ENCODE measurements around the gene RNF135. TPM values are rescaled to one million over a fixed set of nuclear protein-coding genes. Genes with fewer than 3 reads are reported as not detected.
A peak's percentile ranks its signal among the peaks of the same experiment; 100 is the strongest.
"Not testable (repeated sequence)": the region's sequence is repeated elsewhere in the genome, so short reads cannot be mapped to it uniquely, and the experiment has no call there.

Gene RNF135
- total RNA-seq, 1 experiment from 2014 or later: 10.4 TPM

DNA sequence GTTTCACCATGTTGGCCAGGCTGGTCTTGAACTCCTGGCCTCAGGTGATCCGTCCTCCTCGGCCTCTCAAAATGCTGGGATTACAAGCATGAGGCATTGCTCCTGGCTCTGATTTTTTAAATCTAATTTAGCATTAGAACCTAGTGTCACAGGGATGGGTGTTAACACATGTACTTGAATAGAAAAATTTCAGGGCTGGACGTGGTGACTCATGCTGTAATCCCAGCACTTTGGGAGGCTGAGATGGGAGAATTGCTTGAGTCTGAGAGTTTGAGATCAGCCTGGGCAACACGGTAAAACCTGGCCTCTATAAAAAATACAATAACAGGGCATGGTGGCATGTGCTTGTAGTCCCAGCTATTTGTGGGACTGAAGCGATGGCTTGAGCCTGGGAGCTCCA lies 6.0 kb upstream of the RNF135 start:
- CTCF ChIA-PET: no interaction called here
- no peak for ATAC-seq
- DNase-seq: peak; percentile 2

DNA sequence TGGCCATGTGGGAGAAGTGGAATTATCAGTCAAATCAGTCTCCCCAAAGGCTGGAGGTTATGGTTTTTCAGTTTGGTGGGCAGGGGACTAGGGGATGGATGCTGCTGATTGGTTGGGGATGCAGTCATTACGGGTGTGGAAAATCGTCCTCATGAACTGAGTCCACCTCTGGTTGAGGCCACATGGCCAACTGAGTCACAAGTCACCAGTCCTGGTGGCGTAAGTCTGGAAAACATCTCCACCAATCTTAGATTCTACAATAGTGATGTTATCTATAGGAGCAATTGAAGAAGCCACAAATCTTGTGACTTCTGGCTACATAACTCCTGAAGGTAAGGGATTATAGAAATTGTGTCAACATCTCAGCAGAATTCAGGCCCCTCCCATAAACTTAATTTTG lies 5.2 kb upstream of the RNF135 start:
- DNase-seq (no peak), ATAC-seq (no peak)
- Histone ChIP-seq H3K4me2 (ENCODE audit: low read length) (no peak overlapping the region), H3K4me1 (ENCODE audit: insufficient read depth, low read length) (no peaks in the 10 kb centered on the region), H3K36me3 (ENCODE audit: low read depth, low read length) (no peaks in the 10 kb centered on the region), H4K20me1 (ENCODE audit: low read length) (no peaks in the 10 kb centered on the region), H3K9me2 (replicated peaks; ENCODE audit: low read length) (no peaks in the 10 kb centered on the region), H2AFZ (ENCODE audit: low read length) (no peak overlapping the region), H3K27ac (ENCODE audit: low read length) (no peak overlapping the region), H3K9me3 (ENCODE audit: low read length) (no peaks in the 10 kb centered on the region), H3K4me3 (ENCODE audit: low read length) (no peak overlapping the region), H3F3A (ENCODE audit: low read length, unreplicated experiment) (no peaks in the 10 kb centered on the region), H3K9ac (ENCODE audit: low read length) (no peak overlapping the region), H3K27me3 (ENCODE audit: low read length) (no peaks in the 10 kb centered on the region), H3K79me2 (ENCODE audit: low read length) (no peaks in the 10 kb centered on the region)
- intact Hi-C loops (cut with micrococcal nuclease): no loop called here
- ChIA-PET POLR2A (ENCODE audit: unreplicated experiment) (no interaction called here), CTCF (no interaction called here)
- BruUV-seq (replicated peaks): no TSS peak
- TF ChIP-seq EZH2phosphoT487 (IDR thresholded peaks at IDR 0.05; ENCODE audit: borderline replicate concordance, low read length) (no peak), EZH2 (IDR thresholded peaks at IDR 0.05; ENCODE audit: low read length, unreplicated experiment) (no peak)
- TF ChIP-seq, protein P1, sequence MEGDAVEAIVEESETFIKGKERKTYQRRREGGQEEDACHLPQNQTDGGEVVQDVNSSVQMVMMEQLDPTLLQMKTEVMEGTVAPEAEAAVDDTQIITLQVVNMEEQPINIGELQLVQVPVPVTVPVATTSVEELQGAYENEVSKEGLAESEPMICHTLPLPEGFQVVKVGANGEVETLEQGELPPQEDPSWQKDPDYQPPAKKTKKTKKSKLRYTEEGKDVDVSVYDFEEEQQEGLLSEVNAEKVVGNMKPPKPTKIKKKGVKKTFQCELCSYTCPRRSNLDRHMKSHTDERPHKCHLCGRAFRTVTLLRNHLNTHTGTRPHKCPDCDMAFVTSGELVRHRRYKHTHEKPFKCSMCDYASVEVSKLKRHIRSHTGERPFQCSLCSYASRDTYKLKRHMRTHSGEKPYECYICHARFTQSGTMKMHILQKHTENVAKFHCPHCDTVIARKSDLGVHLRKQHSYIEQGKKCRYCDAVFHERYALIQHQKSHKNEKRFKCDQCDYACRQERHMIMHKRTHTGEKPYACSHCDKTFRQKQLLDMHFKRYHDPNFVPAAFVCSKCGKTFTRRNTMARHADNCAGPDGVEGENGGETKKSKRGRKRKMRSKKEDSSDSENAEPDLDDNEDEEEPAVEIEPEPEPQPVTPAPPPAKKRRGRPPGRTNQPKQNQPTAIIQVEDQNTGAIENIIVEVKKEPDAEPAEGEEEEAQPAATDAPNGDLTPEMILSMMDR (conservative IDR thresholded peaks at IDR 0.05; ENCODE audit: low read depth, low read length): no peak

More for the DNA sequence above, 6.0 kb upstream of the RNF135 start:
- H3K79me2 ChIP-seq (ENCODE audit: low read length): no peaks in the 10 kb centered on the region
- POLR2A ChIA-PET (ENCODE audit: unreplicated experiment): no interaction called here
- H3K9ac ChIP-seq (ENCODE audit: low read length): no peak overlapping the region
- no peak overlapping the region for H3K4me2 ChIP-seq (ENCODE audit: low read length)
- H3K36me3 ChIP-seq (ENCODE audit: low read depth, low read length): no peaks in the 10 kb centered on the region
- no peak overlapping the region for H3K27ac ChIP-seq (ENCODE audit: low read length)
- H3F3A ChIP-seq (ENCODE audit: low read length, unreplicated experiment): no peaks in the 10 kb centered on the region
- no peaks in the 10 kb centered on the region for H3K9me2 ChIP-seq (replicated peaks; ENCODE audit: low read length)
- no TSS peak for BruUV-seq (replicated peaks)
- no peaks in the 10 kb centered on the region for H4K20me1 ChIP-seq (ENCODE audit: low read length)
- H2AFZ ChIP-seq (ENCODE audit: low read length): no peak overlapping the region
- no peak overlapping the region for H3K4me3 ChIP-seq (ENCODE audit: low read length)
- no peaks in the 10 kb centered on the region for H3K4me1 ChIP-seq (ENCODE audit: insufficient read depth, low read length)
- no peaks in the 10 kb centered on the region for H3K27me3 ChIP-seq (ENCODE audit: low read length)
- intact Hi-C loops (cut with micrococcal nuclease): no loop called here
- no peaks in the 10 kb centered on the region for H3K9me3 ChIP-seq (ENCODE audit: low read length)
- TF ChIP-seq, protein P1 (conservative IDR thresholded peaks at IDR 0.05; ENCODE audit: low read depth, low read length): no peak
- TF ChIP-seq EZH2phosphoT487 (IDR thresholded peaks at IDR 0.05; ENCODE audit: borderline replicate concordance, low read length) (no peak), EZH2 (IDR thresholded peaks at IDR 0.05; ENCODE audit: low read length, unreplicated experiment) (no peak)

DNA sequence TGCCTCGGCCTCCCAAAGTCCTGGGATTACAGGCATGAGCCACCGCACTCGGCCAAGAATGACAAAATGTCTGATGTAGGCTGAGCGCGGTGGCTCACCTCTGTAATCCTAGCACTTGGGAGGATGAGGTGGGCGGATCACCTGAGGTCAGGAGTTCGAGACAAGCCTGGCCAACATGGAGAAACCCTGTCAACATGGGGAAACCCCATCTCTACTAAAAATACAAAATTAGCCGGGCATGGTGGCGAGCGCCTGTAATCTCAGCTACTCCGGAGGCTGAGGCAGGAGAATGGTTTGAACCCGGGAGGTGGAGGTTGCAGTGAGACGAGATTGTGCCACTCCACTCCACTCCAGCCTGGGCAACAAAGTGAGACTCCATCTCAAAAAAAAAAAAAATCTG lies 2.9 kb upstream of the RNF135 start:
- H4K20me1 ChIP-seq (ENCODE audit: low read length); H3K27ac ChIP-seq (ENCODE audit: low read length); H3K4me3 ChIP-seq (ENCODE audit: low read length); DNase-seq; ATAC-seq; H3K27me3 ChIP-seq (ENCODE audit: low read length); H2AFZ ChIP-seq (ENCODE audit: low read length); BruUV-seq (replicated peaks); CTCF ChIA-PET; H3K9me3 ChIP-seq (ENCODE audit: low read length); intact Hi-C loops (cut with micrococcal nuclease); H3K9ac ChIP-seq (ENCODE audit: low read length); H3K4me1 ChIP-seq (ENCODE audit: insufficient read depth, low read length); POLR2A ChIA-PET (ENCODE audit: unreplicated experiment); H3K36me3 ChIP-seq (ENCODE audit: low read depth, low read length); H3K9me2 ChIP-seq (replicated peaks; ENCODE audit: low read length); H3F3A ChIP-seq (ENCODE audit: low read length, unreplicated experiment); H3K4me2 ChIP-seq (ENCODE audit: low read length): not testable (repeated sequence)
- peaks cover 13% of the 10 kb centered on the region for H3K79me2 ChIP-seq (ENCODE audit: low read length)

Data from PC-3 (cell line).